OCI-LY1 (cell line): ENCODE data around the gene PIP5K1C.

ENCODE experiments used
- H2AFZ ChIP-seq: fragments of 200-600 bp; sonication (generic), shearing (Covaris generic); 2 replicates; pipeline ENCODE4 v1.6.0; 2014; ENCODE audit warnings: antibody characterized with exemption, mild to moderate bottlenecking, low read length
- H3F3A ChIP-seq: fragments of 200-600 bp; sonication (generic), shearing (Covaris generic); 2 replicates; pipeline ENCODE4 v1.6.0; 2014; ENCODE audit warnings: mild to moderate bottlenecking, antibody characterized with exemption, low read length, moderate library complexity; ENCODE audit not compliant: insufficient read depth
- H3K27ac ChIP-seq: fragments of 200-600 bp; sonication (generic); 2 replicates; pipeline ENCODE4 v1.5.1; 2014; ENCODE audit warnings: low read length, mixed run types, mild to moderate bottlenecking, low read depth; ENCODE audit not compliant: poor library complexity, severe bottlenecking
- H3K27me3 ChIP-seq: fragments of 200-600 bp; sonication (generic); 2 replicates; pipeline ENCODE4 v1.6.0; 2014; ENCODE audit warnings: antibody characterized with exemption, mild to moderate bottlenecking, low read length, moderate library complexity; ENCODE audit not compliant: insufficient read depth
- H3K36me3 ChIP-seq: fragments of 200-600 bp; sonication (generic); 2 replicates; pipeline ENCODE4 v1.6.1; 2014; ENCODE audit warnings: mild to moderate bottlenecking, antibody characterized with exemption, low read length, moderate library complexity, mixed read lengths; ENCODE audit not compliant: insufficient read depth
- H3K4me1 ChIP-seq: fragments of 200-600 bp; sonication (generic); 2 replicates; pipeline ENCODE4 v1.5.1; 2014; ENCODE audit warnings: mild to moderate bottlenecking, low read length, moderate library complexity; ENCODE audit not compliant: insufficient read depth, severe bottlenecking
- H3K4me2 ChIP-seq: fragments of 200-600 bp; sonication (generic), shearing (Covaris generic); 2 replicates; pipeline ENCODE4 v1.6.1; 2014; ENCODE audit warnings: low read length
- H3K4me3 ChIP-seq: fragments of 200-600 bp; sonication (generic); 2 replicates; pipeline ENCODE4 v1.5.1; 2014; ENCODE audit warnings: low read length, low read depth, mild to moderate bottlenecking, mixed read lengths; ENCODE audit not compliant: poor library complexity, severe bottlenecking
- H3K79me2 ChIP-seq: fragments of 200-600 bp; shearing (Covaris generic); 2 replicates; pipeline ENCODE4 v1.6.1; 2016; ENCODE audit warnings: mixed run types, low read length, mixed read lengths; ENCODE audit not compliant: insufficient read depth
- H3K9ac ChIP-seq: fragments of 200-600 bp; sonication (generic), shearing (Covaris generic); 2 replicates; pipeline ENCODE4 v1.6.1; 2014; ENCODE audit warnings: mild to moderate bottlenecking, low read length, mixed read lengths
- H3K9me2 ChIP-seq: fragments of 200-600 bp; sonication (generic), shearing (Covaris generic); 2 replicates; pipeline ENCODE4 v1.6.1; 2014; ENCODE audit warnings: low read depth, mild to moderate bottlenecking, low read length, mixed read lengths
- H3K9me3 ChIP-seq: fragments of 200-600 bp; shearing (Covaris generic); 2 replicates; pipeline ENCODE4 v1.6.1; 2014; ENCODE audit warnings: low read length, mixed read lengths
- H4K20me1 ChIP-seq: fragments of 200-600 bp; sonication (generic), shearing (Covaris generic); 2 replicates; pipeline ENCODE4 v1.6.0; 2016; ENCODE audit warnings: mild to moderate bottlenecking, low read length; ENCODE audit not compliant: insufficient read depth
- CTCF ChIP-seq: fragments of 200-600 bp; sonication (generic), shearing (Covaris generic); IDR thresholded peaks from 2 replicates; pipeline ENCODE4 v1.5.1; 2017; ENCODE audit warnings: mild to moderate bottlenecking, antibody characterized with exemption, low read length, moderate library complexity, mixed read lengths
- EZH2 ChIP-seq: fragments of 200-600 bp; sonication (generic), shearing (Covaris generic); IDR thresholded peaks from 2 replicates; pipeline ENCODE4 v1.8.0; 2017; ENCODE audit warnings: borderline replicate concordance, mixed run types, mild to moderate bottlenecking, antibody characterized with exemption, low read length, moderate library complexity, mixed read lengths

Gene PIP5K1C

GRCh38 chr19:3719868-3720267 is 19.6 kb upstream of the PIP5K1C start:
- H3K79me2 ChIP-seq = no peaks in the 10 kb centered on the region
- H3K4me2 ChIP-seq = no peak overlapping the region
- no peak overlapping the region for H3K27ac ChIP-seq

GRCh38 chr19:3716147-3716668 is 15.9 kb upstream of the PIP5K1C start:
- H3K79me2 ChIP-seq = no peaks in the 10 kb centered on the region
- H3K9ac ChIP-seq = no peak overlapping the region
- H3K4me2 ChIP-seq = no peak overlapping the region
- no peak overlapping the region for H2AFZ ChIP-seq
- no peaks in the 10 kb centered on the region for H4K20me1 ChIP-seq
- H3K9me2 ChIP-seq = no peaks in the 10 kb centered on the region
- TF ChIP-seq CTCF (no peak), EZH2 (no peak)
- no peaks in the 10 kb centered on the region for H3K9me3 ChIP-seq
- H3K4me1 ChIP-seq = no peaks in the 10 kb centered on the region
- H3K27ac ChIP-seq = no peak overlapping the region
- H3K36me3 ChIP-seq = no peaks in the 10 kb centered on the region
- no peaks in the 10 kb centered on the region; the same call in 1 of the 2 replicates for H3K27me3 ChIP-seq
- no peaks in the 10 kb centered on the region for H3F3A ChIP-seq
- H3K4me3 ChIP-seq = no peak overlapping the region

More at GRCh38 chr19:3719868-3720267, 19.6 kb upstream of the PIP5K1C start:
- Histone ChIP-seq H3K9ac (no peak overlapping the region), H3F3A (no peaks in the 10 kb centered on the region), H4K20me1 (no peaks in the 10 kb centered on the region), H3K36me3 (no peaks in the 10 kb centered on the region), H3K9me2 (no peaks in the 10 kb centered on the region), H3K9me3 (no peaks in the 10 kb centered on the region), H2AFZ (no peak overlapping the region), H3K4me1 (peaks cover 3% of the 10 kb centered on the region), H3K4me3 (no peak overlapping the region), H3K27me3 (no peaks in the 10 kb centered on the region; the same call in 1 of the 2 replicates)
- TF ChIP-seq CTCF (no peak), EZH2 (no peak)

GRCh38 chr19:3712663-3713611 is 12.7 kb upstream of the PIP5K1C start:
- Histone ChIP-seq H3K9me2 (no peaks in the 10 kb centered on the region), H3K9me3 (no peaks in the 10 kb centered on the region), H4K20me1 (no peaks in the 10 kb centered on the region), H3K4me3 (no peak overlapping the region), H3K4me2 (no peak overlapping the region), H3K27ac (no peak overlapping the region), H3F3A (no peaks in the 10 kb centered on the region), H3K36me3 (no peaks in the 10 kb centered on the region), H3K4me1 (no peaks in the 10 kb centered on the region), H2AFZ (no peak overlapping the region), H3K9ac (no peak overlapping the region), H3K79me2 (no peaks in the 10 kb centered on the region), H3K27me3 (no peaks in the 10 kb centered on the region; the same call in 1 of the 2 replicates)
- no peak for TF ChIP-seq EZH2
- no peak for TF ChIP-seq CTCF
